Natural killer cell (primary cell): ENCODE results near the gene AZIN2. TPM values are rescaled to one million over a fixed set of nuclear protein-coding genes. Genes with fewer than 3 reads are reported as not detected.

Experiments used
- ATAC-seq, 3 donors: fragments of 150-1000 bp in 2 of 3; fragments of 200-7000 bp in 1 of 3; cut with Tn5 transposase; 1 replicate in 1 of 3; 2 replicates in 2 of 3; pipeline ENCODE4 v1.10.0; 2021; ENCODE audit warnings: mild to moderate bottlenecking in 2 of 3, moderate library complexity in 2 of 3
- DNase-seq, 2 donors: peaks; one replicate each; pipeline versions ENCODE4 v3.0.0 to v3.0.0-alpha.2; 2013 to 2021; ENCODE audit warnings: mixed read lengths in 1 of 2
- H3K27ac ChIP-seq: one replicate; pipeline ENCODE4 v1.5.1; 2013; ENCODE audit warnings: mild to moderate bottlenecking, low read length
- H3K27me3 ChIP-seq: one replicate; pipeline ENCODE4 v1.6.1; 2013; ENCODE audit warnings: low read length; ENCODE audit not compliant: control insufficient read depth, insufficient read depth
- H3K36me3 ChIP-seq: one replicate; pipeline ENCODE4 v1.6.1; 2013; ENCODE audit warnings: low read length; ENCODE audit not compliant: control insufficient read depth, insufficient read depth
- H3K4me1 ChIP-seq: one replicate; pipeline ENCODE4 v1.6.1; 2013; ENCODE audit warnings: low read length; ENCODE audit not compliant: control insufficient read depth, insufficient read depth
- H3K4me3 ChIP-seq: one replicate; pipeline ENCODE4 v1.5.1; 2013; ENCODE audit warnings: low read length
- H3K9me3 ChIP-seq: one replicate; pipeline ENCODE4 v1.6.1; 2013; ENCODE audit warnings: low read length; ENCODE audit not compliant: control insufficient read depth, insufficient read depth
- H3K27ac Mint-ChIP-seq, 2 donors: one replicate each; pipeline ENCODE4 v1.8.0; 2022; ENCODE audit warnings: mild to moderate bottlenecking in 2 of 2, mixed read lengths in 2 of 2, moderate library complexity in 1 of 2
- H3K27me3 Mint-ChIP-seq, 2 donors: one replicate each; pipeline ENCODE4 v1.8.0; 2022; ENCODE audit warnings: low read depth in 2 of 2, mixed read lengths in 2 of 2
- H3K36me3 Mint-ChIP-seq: one replicate; pipeline ENCODE4 v1.8.0; 2022; ENCODE audit warnings: mixed read lengths
- H3K4me1 Mint-ChIP-seq, 2 donors: one replicate each; pipeline ENCODE4 v1.8.0; 2022; ENCODE audit warnings: mixed read lengths in 2 of 2
- H3K4me3 Mint-ChIP-seq: one replicate; pipeline ENCODE4 v1.8.0; 2022; ENCODE audit warnings: mild to moderate bottlenecking, moderate library complexity, mixed read lengths
- H3K9me3 Mint-ChIP-seq, 2 donors: one replicate each; pipeline ENCODE4 v1.8.0; 2022; ENCODE audit warnings: mixed read lengths in 2 of 2
- WGBS: methylation state at CpG from one replicate; pipeline ENCODE4 v1.1.7; 2013; ENCODE audit warnings: missing lambda C conversion rate; ENCODE audit not compliant: insufficient coverage; 5-methylcytosine and 5-hydroxymethylcytosine counted together
- intact Hi-C: fragments of 100-400 bp; cut with micrococcal nuclease; formaldehyde crosslinking; loops from one replicate; pipeline ENCODE4 v1.14.2; 2022
- total RNA-seq, 4 donors: library from RNA; stranded (reverse); fragments of 120-200 nt in 1 of 4; gene quantifications; one replicate each; pipeline versions ENCODE4 v1.2.3 to v1.2.4, GENCODE V29; 2013 to 2022
- TF ChIP-seq, protein P1 (sequence below): fragments of 200-600 bp; IDR thresholded peaks from one replicate; pipeline ENCODE4 v1.8.0; 2022; ENCODE audit warnings: antibody characterized with exemption

Gene AZIN2
- total RNA-seq, 3 donors from 2014 or later (not counting 1 experiment from before 2014, with no cell fraction given) = 1.9 to 5.1 (median 4.1) TPM

DNA sequence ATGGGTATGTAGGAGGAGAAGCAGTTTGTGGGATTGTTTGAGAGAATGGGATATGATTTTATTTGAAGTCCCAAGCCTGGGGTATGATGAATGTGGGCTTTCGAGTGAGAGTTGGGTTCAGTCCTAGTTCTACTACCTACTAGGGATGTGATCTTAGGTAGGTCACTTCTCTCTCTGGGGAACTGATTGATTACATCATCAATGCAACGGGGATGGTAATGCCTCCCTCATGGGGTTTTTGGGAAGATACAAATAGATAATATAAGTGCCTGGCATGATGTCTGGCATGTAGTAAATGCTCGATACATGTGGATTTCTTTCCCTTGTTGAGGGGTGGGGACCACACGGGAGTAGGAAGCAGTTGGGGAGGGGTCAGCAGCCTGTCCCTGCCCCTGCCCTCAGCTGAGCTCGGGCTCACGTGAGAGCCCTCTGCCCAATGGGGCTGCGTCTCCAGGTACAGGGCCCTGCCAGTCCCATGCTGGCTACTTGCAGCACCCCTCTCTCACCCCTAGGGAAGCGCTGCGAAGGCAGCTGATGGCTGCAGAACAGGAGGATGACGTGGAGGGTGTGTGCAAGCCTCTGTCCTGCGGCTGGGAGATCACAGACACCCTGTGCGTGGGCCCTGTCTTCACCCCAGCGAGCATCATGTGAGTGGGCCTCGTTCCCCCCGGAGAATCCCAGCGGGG lies 38.7 kb downstream of the AZIN2 start:
- Histone ChIP-seq H3K27me3 (no peaks in the 10 kb centered on the region), H3K4me3 (no peak overlapping the region), H3K9me3 (no peaks in the 10 kb centered on the region), H3K36me3 (no peaks in the 10 kb centered on the region), H3K27ac (no peak overlapping the region), H3K4me1 (no peaks in the 10 kb centered on the region)
- H3K4me1 Mint-ChIP-seq = no peaks in the 10 kb centered on the region
- DNase-seq (no peak), ATAC-seq (no peak)
- H3K4me3 Mint-ChIP-seq = no peak overlapping the region
- 92% methylated on average over 15 of the region's 16 CpGs for WGBS
- H3K9me3 Mint-ChIP-seq = no peaks in the 10 kb centered on the region
- no peaks in the 10 kb centered on the region for H3K27me3 Mint-ChIP-seq
- H3K36me3 Mint-ChIP-seq = no peaks in the 10 kb centered on the region
- TF ChIP-seq, protein P1, sequence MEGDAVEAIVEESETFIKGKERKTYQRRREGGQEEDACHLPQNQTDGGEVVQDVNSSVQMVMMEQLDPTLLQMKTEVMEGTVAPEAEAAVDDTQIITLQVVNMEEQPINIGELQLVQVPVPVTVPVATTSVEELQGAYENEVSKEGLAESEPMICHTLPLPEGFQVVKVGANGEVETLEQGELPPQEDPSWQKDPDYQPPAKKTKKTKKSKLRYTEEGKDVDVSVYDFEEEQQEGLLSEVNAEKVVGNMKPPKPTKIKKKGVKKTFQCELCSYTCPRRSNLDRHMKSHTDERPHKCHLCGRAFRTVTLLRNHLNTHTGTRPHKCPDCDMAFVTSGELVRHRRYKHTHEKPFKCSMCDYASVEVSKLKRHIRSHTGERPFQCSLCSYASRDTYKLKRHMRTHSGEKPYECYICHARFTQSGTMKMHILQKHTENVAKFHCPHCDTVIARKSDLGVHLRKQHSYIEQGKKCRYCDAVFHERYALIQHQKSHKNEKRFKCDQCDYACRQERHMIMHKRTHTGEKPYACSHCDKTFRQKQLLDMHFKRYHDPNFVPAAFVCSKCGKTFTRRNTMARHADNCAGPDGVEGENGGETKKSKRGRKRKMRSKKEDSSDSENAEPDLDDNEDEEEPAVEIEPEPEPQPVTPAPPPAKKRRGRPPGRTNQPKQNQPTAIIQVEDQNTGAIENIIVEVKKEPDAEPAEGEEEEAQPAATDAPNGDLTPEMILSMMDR = no peak
- intact Hi-C loops = no loop called here
- H3K27ac Mint-ChIP-seq = no peak overlapping the region

DNA sequence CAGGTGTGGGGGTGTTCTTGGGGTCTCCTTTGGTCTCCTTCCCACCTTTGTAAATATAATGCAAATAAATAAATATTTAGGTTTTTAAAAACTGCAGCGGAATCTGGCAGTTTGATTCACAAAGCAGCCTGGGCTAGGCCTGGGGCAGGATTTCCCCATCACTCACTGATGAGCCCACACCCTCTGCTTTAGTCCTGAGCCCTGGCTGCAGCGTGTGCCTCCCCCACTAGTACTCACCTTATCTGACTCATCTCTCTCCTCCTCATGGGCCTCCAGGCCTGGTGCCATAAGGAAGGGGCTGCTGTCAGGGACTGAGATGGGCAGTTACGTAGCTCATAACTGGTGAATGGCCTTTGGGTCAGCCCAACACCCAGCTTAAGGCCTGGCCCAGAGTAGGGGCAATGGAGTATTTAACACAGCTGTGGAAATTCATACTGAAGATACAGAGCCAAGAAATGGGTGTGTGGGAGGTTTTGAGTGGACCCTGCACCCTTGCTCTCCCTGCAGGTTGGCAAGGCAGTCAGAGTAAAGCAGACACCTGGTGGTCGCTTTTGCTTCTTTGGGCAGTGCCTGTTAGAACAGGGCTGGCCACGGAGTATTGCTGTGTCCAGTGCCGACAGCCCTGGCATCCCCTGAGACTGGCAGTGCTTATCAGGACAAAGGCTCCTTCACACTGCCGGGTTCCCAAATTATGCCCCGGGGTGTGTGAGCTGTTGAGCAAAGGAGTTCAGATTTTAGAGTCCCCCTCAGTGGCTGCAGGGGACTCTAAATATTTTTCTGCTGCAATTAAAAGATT lies 39.7 kb downstream of the AZIN2 start:
- no peaks in the 10 kb centered on the region for H3K27me3 Mint-ChIP-seq
- Histone ChIP-seq H3K36me3 (no peaks in the 10 kb centered on the region), H3K27me3 (no peaks in the 10 kb centered on the region), H3K4me1 (no peaks in the 10 kb centered on the region), H3K4me3 (no peak overlapping the region), H3K9me3 (no peaks in the 10 kb centered on the region), H3K27ac (no peak overlapping the region)
- no peaks in the 10 kb centered on the region for H3K9me3 Mint-ChIP-seq
- DNase-seq (no peak), ATAC-seq (no peak)
- no peak overlapping the region for H3K27ac Mint-ChIP-seq
- no peaks in the 10 kb centered on the region for H3K36me3 Mint-ChIP-seq
- H3K4me1 Mint-ChIP-seq = peaks cover 0 to 5% of the 10 kb centered on the region in 2 donors
- H3K4me3 Mint-ChIP-seq = no peak overlapping the region
- intact Hi-C loops = no loop called here
- WGBS = 95% methylated on average over 8 of the region's 8 CpGs
- TF ChIP-seq, protein P1 = no peak

DNA sequence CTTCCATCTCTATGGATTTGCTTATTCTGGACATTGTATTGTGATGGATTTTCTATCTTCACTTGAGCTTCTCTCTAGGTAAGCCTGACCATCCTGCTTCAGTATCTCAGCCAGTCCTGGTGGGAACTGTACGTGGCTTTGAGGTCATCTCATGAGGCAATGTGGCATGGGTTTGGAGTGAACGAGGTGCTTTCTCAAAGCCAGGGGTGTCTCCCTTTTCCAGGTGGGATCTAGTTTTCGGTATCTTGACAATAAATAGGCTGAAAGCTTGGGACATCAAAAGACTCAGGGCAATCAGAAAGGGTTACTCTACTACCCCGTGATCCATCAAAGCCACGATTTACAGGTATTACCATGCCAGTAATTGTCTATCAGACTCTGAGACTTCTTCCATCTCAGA lies 40.8 kb downstream of the AZIN2 start:
- Histone ChIP-seq H3K27ac (no peak overlapping the region), H3K4me3 (no peak overlapping the region), H3K36me3 (no peaks in the 10 kb centered on the region), H3K27me3 (no peaks in the 10 kb centered on the region), H3K9me3 (no peaks in the 10 kb centered on the region), H3K4me1 (peaks cover 6% of the 10 kb centered on the region)
- Mint-ChIP-seq H3K27me3 (no peaks in the 10 kb centered on the region), H3K4me1 (peaks cover 2 to 15% of the 10 kb centered on the region in 2 donors), H3K4me3 (no peak overlapping the region), H3K27ac (no peak overlapping the region), H3K36me3 (no peaks in the 10 kb centered on the region), H3K9me3 (no peaks in the 10 kb centered on the region)
- TF ChIP-seq, protein P1 = no peak
- DNase-seq = no peak
- WGBS = 88% methylated on average over 5 of the region's 5 CpGs
- no peak for ATAC-seq
- intact Hi-C loops = no loop called here
